T-helper 1 cell (primary cell): ENCODE data around the gene COQ4.
A peak's percentile ranks its signal among the peaks of the same experiment; 100 is the strongest.
"Not testable (repeated sequence)": the region's sequence is repeated elsewhere in the genome, so short reads cannot be mapped to it uniquely, and the experiment has no call there.

Experiments
- DNase-seq, 5 donors: peaks; one replicate each; pipeline ENCODE4 v3.0.0-alpha.2; 2012 to 2020

COQ4 gene

DNA sequence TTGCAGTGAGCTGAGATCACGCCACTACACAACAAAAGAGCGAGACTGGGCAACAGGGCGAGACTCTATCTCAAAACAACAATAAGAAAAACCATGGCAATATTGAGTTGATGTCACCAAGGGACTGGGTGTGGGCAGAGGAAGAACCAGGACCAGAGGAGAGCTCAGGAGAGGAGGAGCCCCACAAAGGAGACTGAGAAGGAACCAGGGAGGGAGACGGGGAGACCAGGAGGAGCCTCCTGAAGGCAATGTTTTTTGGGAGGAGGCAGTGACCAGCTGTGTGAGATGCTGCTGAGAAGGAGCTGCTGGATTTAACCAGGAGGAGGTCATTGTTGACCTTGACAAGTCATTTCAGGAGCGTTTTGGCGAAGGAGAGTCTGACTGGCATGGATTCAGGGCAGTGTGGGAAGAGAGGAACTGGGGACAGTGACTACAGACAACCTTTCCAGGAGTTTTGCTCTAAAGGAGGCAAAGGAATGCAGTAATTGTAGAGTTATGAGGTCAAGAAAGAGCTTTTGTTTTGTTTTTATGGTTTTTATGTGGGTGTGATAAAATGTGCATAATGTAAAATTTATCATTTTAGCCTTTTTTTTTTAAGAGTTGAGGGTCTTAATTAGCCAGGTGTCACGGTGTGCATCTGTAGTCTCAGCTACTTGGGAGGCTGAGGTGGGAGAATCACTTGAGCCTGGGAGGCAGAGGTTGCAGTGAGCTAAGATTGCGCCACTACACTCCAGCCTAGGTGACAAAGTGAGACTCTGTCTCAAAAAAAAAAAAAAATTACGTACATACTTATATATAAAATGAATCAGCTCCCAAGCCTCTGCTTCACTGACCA lies 18.3 kb upstream of the COQ4 start:
- no peak for DNase-seq

DNA sequence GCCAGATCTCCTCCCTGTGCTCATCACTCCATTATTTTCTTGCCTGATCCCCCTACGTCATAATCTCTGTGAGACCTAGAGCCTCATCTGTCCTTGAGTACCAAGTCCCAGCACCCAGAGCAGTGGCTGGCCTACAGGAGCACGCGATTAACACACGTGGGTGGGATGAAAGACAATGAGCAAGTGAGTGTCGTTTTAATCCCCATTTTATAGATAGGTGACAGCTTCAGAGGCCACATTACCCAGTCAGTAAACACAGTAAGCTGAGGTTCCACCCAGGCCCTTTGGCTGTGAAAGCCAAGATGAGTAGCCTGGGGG lies 17.7 kb upstream of the COQ4 start:
- no peak for DNase-seq

DNA sequence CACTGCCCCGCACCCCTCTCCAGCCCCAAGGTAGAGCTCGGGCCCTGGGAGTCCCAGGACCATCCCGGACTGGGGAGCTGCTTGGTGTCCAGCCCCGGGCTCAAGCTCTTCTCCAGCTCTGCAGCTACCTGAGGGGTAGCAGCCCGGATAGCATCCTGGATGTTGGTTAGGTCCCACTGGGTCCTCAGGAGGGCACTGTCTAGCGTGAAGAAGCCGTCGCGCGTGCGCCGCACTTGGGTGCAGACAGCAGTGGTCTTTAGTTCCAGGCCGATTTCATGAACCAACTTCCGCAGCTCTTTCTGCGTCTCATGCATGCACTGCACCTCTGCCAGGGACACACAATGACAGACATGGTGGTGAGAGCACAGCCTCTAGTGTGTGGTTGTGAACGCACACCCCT lies 13.1 kb upstream of the COQ4 start:
- no peak for DNase-seq

DNA sequence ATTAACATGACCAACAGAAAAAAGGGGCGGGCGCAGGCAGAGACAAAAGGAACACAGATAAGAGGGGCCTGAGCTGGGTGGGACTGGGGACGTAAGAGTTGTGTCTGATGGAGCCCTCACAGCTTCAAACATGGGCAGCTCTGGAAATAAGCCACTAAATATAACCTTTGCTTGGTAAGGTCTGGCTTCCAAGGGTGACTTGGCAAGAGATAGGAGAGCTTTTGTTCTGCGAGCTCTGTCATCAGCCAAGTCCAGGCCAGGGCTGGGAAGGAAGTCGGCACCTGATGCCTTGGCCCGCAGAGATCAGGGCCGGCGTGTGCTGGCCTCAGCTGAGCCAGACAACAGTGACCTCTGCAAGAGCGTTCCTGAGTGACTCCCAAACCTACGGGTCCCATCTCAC lies 12.2 kb upstream of the COQ4 start:
- no peak for DNase-seq

DNA sequence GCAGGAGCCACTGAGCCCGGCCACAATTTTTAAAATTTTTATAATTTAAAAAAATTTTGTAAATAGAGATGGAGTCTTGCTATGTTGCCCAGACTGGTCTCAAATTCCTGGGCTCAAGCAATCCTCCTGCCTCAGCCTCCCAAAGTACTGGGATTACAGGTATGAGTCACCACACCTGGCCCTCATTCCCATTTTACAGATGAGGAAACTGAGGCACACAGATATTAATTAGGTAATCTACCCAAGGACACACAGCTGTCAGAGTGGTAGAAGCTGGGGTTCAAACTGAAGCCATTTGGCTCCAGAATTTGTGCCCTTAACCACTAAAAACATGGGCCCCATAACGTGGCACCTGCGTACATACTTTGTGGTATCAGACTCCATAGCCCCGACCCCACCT lies 7.9 kb upstream of the COQ4 start:
- no peak for DNase-seq

DNA sequence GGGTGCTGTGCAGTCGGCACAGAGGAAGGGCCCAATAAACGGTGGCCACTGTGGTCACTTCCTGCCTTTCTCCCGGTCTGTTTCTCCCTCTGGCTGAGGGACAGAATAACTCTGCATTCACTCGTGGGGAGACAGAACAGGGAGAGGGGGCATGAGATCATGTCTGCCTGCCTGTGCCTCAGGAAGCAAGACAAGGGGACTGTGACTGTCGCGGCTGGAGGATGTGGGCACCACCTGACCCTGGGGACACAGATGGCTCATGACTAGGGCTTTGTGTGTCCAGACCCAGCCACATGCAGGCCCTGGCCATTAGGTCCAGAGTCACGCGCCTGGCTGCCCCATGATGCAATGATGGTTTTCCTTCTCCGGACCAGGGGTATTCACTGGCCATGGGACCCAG lies 6.2 kb upstream of the COQ4 start:
- DNase-seq: no peak

DNA sequence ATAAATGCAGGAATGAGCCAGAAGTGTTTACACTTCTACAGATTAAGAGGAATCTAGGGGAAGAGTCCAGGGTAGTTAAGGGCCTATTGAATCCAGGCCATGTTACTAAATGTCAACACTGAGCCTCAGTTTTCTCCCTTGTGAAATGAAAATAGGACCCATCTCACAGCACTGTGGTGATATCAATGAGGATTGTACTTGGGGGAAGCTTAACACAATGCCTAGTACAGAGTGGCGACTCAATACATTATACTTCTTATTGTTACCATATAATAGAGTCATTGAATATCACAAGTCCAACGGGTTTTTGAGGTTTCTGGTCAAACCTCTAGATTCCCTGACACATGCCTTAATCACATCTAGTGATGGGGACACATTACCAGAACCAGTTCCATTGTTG lies 5.0 kb upstream of the COQ4 start:
- DNase-seq: no peak

DNA sequence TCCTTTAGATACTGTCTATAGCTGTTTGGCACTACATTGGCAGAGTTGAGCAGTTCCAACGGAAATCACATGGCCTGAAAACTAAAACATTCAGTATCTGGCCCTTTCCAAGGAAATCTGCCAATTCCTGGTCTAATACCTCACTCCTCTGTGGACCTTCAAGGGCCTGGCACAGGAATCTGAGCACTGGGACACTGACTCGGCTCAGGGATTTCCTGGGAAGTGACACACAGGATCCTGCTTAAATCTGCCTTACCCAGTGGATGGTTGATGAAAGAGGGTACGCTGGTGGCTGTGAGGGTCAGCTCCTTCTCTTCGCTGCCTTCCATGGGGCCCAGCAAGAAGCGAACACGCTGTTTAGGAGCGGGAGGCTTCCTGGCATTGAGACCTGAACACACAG lies 1.3 kb upstream of the COQ4 start:
- DNase-seq: no peak

DNA sequence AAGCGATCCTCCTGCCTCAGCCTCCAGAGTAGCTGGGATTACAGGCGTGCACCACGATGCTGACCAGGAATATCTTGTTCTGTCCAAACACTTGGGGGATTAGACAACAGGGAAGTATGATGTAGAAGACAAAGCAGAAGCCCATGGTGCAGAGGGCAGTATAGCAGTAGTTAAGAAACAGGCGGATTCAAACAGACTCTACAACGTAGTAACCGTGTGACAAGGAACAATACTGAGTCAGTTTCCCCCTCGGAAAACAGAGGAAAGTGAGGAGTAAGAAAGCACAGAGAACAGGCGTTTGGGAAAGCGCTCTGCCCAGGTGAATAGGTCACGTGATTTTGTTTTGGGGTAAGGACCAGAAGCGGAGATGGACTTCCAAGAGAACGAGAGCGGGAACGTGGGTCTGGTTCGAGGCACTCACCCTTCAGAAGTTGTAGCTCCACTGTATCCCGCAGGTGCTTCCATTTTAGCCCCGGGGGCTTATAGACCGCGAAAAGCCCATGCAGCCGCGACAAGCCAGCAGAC lies 698 bp upstream of the COQ4 start:
- no peak for DNase-seq

DNA sequence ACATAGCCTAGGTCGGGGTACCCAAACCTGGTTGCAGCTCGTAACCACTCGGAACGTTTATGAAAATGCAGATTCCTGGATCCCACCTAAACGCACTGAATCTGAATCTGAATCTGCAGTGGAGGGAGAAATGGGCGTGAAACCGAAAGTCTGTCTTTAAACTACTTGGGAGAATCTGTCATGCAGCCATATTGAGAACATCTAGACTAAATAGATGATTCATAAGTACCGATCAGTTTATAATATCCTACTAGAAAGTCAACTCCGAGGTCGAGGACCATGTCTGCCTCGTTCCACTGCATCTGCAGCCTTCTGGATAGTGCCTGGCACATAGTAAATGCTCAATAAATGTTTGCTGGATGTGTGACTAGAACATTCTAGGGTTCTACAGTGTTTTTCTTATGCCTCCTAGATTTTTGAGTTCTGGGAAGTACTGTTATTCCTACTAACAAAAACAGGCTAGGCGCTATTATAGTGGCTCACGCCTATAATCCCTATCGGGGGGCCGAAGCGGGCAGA lies 632 bp downstream of the COQ4 start:
- no peak for DNase-seq

DNA sequence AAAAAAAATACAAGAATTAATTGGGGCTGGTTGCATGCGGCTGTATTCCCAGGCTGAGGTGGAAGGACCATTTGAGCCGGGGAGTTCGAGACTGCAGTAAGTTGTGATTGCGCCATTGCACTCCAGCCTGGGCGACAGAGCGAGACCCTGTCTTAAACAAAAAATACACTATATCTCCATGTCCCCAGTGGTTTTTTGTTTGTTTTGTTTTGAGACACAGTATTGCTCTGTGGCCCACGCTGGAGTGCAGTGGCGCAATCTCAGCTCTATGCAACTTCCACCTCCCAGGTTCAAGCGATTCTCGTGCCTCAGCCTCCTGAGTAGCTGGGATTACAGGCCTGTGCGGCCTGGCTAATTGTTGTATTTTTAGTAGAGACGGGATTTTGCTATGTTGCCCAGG lies 1.2 kb downstream of the COQ4 start:
- DNase-seq: no peak

DNA sequence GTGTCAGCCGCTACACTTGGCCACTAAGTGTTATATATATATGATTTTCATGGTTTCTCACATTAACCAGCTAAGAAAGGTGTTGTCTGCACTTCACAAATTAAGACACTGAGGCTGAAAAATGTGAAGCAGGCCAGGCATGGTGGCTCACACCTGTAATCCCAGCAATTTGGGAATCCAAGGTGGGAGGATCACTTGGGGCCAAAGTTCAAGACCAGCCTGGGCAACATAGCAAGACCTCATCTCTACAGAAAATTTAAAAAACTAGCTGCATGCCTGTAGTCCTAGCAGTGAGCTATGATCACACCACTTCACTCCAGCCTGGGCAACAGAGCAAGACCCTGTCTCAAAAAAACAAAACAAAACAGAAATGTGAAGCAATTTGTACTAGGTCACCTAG lies 1.8 kb downstream of the COQ4 start:
- no peak for DNase-seq

DNA sequence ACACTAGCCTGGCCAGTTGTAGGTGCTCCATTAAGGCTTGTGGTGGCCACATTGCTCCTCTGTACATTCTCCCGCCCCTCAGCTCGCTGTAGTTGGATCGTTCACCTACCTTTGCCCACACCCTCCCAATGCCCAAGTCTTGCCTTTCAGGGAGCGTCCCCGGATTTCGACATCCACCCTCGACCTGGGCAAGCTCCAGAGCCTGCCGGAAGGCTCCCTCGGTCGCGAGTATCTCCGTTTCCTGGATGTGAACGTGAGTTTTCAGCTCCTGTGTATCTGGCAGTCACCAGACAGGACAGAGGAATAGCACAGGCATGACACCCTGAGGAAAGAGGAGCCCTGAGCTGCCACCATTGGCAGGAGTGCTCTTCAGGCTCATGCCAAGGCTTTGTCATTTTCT lies 3.0 kb downstream of the COQ4 start:
- DNase-seq: no peak

DNA sequence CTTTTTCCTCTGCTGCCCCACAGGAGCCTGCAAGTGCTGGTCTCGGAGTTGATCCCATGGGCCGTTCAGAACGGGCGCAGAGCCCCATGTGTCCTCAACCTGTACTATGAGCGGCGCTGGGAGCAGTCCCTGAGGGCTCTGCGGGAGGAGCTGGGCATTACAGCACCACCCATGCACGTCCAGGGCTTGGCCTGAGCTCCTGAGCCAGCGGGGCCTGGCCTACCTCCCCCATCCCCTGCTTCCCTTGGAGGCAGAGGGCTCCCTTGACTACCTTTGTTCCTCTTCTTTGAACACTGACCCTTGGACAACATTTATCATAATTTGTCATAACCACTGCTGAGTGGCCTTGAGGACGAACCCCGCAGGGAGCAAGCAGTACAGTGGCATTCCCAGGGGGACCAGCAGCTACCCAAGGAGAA lies 10.8 kb downstream of the COQ4 start:
- DNase-seq: no peak

DNA sequence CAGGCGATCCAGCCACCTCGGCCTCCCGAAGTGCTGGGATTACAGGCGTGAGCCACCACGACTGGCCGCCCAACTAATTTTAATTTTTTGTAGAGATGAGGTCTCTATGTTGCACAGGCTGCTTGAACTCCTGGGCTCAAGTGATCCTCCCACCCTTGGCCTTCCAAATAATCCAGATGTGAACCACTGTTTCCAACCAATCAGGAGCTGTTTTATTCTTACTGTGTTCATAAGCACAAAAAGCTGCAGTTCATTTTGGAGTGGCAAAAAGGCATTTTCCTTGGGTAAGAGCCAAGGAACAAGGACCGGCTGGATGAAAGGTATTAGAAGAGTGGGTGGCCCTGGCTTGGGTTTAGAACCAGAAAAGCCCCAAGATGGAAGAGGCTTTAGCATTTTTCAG lies 12.5 kb downstream of the COQ4 start:
- no peak for DNase-seq

DNA sequence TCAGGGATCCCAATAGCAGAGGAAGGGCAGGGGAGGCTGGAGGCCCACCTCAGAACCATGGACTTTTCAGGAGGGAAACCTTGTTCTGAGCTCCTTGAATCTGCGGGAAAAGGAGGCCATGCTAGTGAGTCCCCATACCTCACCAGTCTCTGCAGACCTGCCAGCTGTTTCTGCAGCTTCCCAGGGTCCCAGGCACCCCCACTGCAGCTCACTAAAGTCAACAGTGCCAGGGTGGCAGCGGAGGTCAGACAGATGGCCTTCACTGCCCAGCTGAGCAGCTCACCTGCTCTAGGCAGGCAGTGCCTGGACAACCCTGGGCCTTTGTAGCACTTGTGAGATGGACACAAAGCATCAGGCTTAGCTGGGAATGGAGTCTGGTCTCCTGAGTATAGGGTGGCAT lies 13.3 kb downstream of the COQ4 start:
- DNase-seq: no peak

DNA sequence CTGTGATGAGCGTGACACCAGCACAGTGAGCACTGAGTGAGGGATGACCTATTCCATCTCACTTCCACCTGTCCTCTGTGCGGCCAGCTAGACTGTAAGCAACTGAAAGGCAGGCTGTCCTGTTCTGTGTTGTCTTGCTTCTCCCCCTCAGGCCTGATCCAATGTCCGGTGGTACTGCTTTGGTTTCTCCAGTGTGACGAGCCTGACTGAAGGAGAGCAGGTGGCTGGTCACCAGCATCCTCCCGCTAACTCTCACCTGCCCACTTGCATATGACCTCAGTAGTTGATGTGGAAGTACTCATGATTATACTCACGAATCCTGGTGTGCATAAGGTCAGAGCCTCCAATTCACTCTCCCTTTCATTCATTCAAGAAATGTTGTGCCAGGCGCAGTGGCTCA lies 15.3 kb downstream of the COQ4 start:
- DNase-seq: no peak

DNA sequence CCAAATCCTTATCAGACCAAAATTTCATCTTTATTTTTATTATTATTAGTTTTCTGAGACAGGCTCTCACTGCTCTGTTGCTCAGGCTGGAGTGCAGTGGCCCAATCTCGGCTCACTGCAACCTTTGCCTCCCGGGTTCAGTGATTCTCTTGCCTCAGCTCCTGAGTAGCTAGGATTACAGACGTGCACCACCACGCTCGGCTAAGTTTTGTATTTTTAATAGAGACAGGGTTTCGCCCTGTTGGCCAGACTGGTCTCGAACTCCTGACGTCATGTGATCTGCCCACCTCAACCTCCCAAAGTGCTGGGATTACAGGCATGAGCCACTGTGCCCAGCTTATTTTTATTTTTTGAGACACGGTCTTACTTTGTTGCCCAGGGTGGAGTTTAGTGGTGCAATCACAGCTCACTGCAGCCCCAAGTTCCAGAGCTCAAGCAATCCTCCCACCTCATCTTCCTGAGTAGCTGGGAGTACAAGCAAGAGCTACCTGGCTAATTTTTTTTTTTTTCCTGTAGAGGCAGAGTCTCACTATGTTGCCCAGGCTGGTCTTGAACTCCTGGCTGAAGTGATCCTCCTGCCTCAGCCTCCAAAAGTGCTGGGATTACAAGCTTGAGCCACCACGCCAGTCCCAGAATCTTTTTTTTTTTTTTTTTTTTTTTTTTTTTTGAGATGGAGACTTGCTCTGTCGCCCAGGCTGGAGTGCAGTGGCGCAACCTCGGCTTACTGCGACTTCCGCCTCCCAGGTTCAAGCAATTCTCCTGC lies 16.4 kb downstream of the COQ4 start:
- not testable (repeated sequence) for DNase-seq

DNA sequence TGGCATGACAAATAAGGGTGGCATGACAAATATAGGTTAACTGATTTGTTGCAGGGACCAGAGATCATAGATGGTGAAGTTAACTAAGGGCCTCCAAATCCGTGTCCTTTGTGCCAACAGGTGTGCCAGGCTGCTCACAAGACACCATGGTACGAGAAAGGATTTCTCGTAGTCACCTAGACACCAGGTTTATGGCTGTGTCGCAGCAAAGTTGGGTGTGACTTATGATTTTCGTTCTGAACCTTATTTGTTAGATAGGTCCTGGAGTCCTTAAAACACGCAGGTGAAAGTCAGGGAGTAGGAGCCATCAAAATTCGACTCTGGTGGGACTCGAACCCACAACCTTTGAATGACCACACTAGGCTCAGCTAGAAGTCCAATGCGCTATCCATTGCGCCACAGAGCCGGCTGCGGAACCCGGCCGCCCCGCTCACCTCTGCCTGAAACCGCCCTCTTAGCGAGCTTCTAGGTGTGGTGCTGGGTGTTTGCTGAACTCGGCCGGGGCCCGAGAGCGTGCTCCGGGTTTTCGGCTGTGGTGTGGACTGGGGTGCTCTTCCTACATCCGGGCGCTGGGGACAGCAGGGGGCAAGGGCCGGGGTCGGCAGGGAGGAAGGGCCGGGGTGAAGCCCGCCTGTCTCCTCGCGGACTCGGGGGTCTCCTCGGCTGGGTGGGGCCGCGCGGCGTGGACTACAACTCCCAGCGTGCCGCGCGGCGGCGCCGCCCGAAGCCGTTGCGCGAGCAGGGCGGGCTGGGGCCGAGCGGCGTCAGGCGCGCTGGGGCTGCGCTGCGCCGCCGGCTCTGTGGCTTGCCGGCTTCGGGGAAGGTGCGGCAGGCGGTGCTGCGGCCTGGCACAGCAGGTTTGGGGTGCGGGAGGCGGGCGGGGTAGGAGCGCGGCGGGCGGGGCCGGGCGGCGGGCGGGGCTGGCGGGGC lies 17.4 kb downstream of the COQ4 start, which contains the start of gene SLC27A4:
Gene SLC27A4 (plus strand): TSS at position 767 of the 930 bp plus-strand sequence. CDS start 2,606 bp downstream, outside the sequence.
- DNase-seq: peak; percentile 70 to 86 (median 78)

DNA sequence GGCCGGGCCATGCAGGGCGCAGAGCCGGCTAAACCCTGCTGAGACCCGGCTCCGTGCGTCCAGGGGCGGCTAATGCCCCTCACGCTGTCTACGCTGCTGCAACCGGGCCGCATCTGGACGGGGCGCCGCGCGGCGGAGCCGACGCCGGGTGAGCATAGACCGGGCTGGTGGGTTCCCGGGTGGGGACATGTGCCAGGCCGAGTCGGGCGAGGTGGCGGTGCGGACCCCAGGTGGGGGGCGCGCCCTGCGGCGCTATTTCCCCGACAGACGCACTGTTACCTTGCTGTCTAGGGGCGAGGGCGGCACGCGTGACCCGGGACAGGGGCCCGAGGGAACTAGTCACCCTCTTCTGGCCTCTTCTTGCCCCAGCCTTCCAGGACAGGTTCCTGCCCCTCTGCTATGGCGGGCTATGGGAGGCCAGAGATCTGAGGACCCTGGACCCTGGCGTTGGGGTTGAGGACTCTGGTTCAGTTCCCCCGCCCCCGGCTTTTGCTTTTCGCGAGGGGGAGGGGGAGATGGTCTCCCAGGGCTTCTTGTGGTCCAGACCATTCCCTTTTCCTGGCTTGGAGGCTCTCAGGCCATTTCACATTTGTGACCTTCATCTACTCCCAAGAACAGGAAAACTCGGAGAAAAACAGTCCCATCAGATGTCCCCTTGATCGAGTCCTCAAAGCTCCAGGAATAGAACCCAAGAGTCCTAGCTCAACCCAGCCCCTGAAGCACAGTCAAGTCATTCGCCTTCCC lies 18.2 kb downstream of the COQ4 start:
- no peak for DNase-seq

DNA sequence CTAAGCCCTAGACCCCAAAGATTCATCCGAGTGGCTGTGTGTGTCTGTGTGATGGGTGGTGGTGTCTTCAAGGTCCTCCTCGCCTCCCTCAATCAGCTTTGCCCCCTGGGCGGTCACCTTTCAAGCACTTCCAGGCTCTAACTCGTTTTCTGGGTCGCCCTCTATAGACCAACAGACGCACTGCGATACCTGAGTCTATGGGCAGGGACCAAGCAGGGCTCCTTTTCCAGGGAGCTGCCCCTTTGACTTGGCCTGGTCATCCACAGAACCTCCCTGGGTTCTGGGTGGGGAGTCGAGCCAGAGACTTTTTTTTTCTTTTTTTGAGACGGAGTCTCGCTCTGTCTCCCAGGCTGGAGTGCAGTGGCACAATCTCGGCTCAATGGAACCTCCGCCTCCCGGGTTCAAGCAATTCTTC lies 18.8 kb downstream of the COQ4 start:
- peak; percentile 21 to 74 (median 47) for DNase-seq
